Measurements from ENCODE around the gene ABCC1.

ABCC1 gene

GRCh38 chr16:16048904-16049582 is 99.6 kb downstream of the ABCC1 start:
- no peak overlapping the region for H3K27ac ChIP-seq

GRCh38 chr16:16050106-16050505 is 100.7 kb downstream of the ABCC1 start:
- TF ChIP-seq CTCF (IDR thresholded peaks at IDR 0.05) (no peak), ZFX (IDR thresholded peaks at IDR 0.05; ENCODE audit: borderline replicate concordance) (no peak)
- H3K27ac ChIP-seq = no peak overlapping the region

More at GRCh38 chr16:16048904-16049582, 99.6 kb downstream of the ABCC1 start:
- no peak for TF ChIP-seq ZFX (IDR thresholded peaks at IDR 0.05; ENCODE audit: borderline replicate concordance)
- no peak for TF ChIP-seq CTCF (IDR thresholded peaks at IDR 0.05)

- no peak for TF ChIP-seq CTCF (IDR thresholded peaks at IDR 0.05)
- no peak for TF ChIP-seq ZFX (IDR thresholded peaks at IDR 0.05; ENCODE audit: borderline replicate concordance)
These were observed 101.7 kb downstream of the ABCC1 start for GRCh38 chr16:16051132-16051531.

GRCh38 chr16:16052916-16053315 is 103.5 kb downstream of the ABCC1 start:
- H3K27ac ChIP-seq = no peak overlapping the region
- no peak for TF ChIP-seq ZFX (IDR thresholded peaks at IDR 0.05; ENCODE audit: borderline replicate concordance)
- TF ChIP-seq CTCF (IDR thresholded peaks at IDR 0.05) = no peak

More at GRCh38 chr16:16051132-16051531, 101.7 kb downstream of the ABCC1 start:
- H3K27ac ChIP-seq = no peak overlapping the region

GRCh38 chr16:16057102-16057501 is 107.7 kb downstream of the ABCC1 start:
- no peak overlapping the region for H3K27ac ChIP-seq
- no peak for TF ChIP-seq CTCF (IDR thresholded peaks at IDR 0.05)
- TF ChIP-seq ZFX (IDR thresholded peaks at IDR 0.05; ENCODE audit: borderline replicate concordance) = no peak

- no peak for TF ChIP-seq CTCF (IDR thresholded peaks at IDR 0.05)
- no peak for TF ChIP-seq ZFX (IDR thresholded peaks at IDR 0.05; ENCODE audit: borderline replicate concordance)
- H3K27ac ChIP-seq = no peak overlapping the region
These were observed 109.7 kb downstream of the ABCC1 start for GRCh38 chr16:16059160-16059559.

- TF ChIP-seq ZFX (IDR thresholded peaks at IDR 0.05; ENCODE audit: borderline replicate concordance) = no peak
- TF ChIP-seq CTCF (IDR thresholded peaks at IDR 0.05) = no peak
- H3K27ac ChIP-seq = no peak overlapping the region
These were observed 110.6 kb downstream of the ABCC1 start for GRCh38 chr16:16059895-16060590.

Data from 22Rv1 (cell line).